ENCODE results near the gene CSTPP1. TPM values are rescaled to one million over a fixed set of nuclear protein-coding genes. Genes with fewer than 3 reads are reported as not detected.
"Not testable (repeated sequence)": the region's sequence is repeated elsewhere in the genome, so short reads cannot be mapped to it uniquely, and the experiment has no call there.

The CSTPP1 gene
- polyA plus RNA-seq, 1 donor (not counting 4 experiments of a cell fraction or from before 2014, with no cell fraction given): 20.0 TPM

- dilution Hi-C loops (cut with MboI; ENCODE audit: extremely low pct_ligation_motif_present, low sequenced_read_pairs): no loop called here
- FAIRE-seq: no peak
These were observed 24.5 kb downstream of the CSTPP1 start for GRCh38 chr11:46961041-46961440.

DNA sequence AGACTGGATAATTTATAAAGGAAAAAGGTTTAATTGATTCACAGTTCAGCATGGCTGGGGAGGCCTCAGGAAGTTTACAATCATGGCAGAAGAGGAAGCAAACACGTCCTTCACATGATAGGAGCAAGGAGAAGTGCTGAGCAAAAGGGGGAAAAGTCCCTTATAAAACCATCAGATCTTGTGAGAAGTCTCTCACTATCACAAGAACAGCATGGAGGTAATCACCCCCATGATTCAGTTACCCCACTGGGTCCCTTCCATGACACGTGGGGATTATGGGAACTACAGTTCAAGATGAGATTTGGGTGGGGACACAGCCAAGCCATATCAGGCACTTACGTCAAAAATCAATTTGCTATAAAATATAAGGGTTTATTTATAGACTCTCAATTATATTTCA, 25.3 kb downstream of the CSTPP1 start:
- H2AFZ ChIP-seq (ENCODE audit: control insufficient read depth, low read length); H3K79me2 ChIP-seq (ENCODE audit: control insufficient read depth, insufficient read depth, low read length); H3K27me3 ChIP-seq (ENCODE audit: control insufficient read depth, extremely low read depth, insufficient read depth, low read length); H4K20me1 ChIP-seq (ENCODE audit: control insufficient read depth, extremely low read depth, insufficient read depth, low read length); H3K4me1 ChIP-seq (ENCODE audit: control insufficient read depth, extremely low read depth, insufficient read depth, low read length); H3K9me1 ChIP-seq (ENCODE audit: control insufficient read depth, extremely low read depth, insufficient read depth, low read length); DNase-seq (ENCODE audit: low read depth, low spot score); H3K9ac ChIP-seq (ENCODE audit: control insufficient read depth, extremely low read depth, insufficient read depth, low read length); H3K36me3 ChIP-seq (ENCODE audit: control insufficient read depth in 2 of 2, extremely low read depth in 1 of 2, insufficient read depth in 2 of 2, low read length in 2 of 2); H3K27ac ChIP-seq (ENCODE audit: control insufficient read depth, insufficient read depth, low read length); H3K4me2 ChIP-seq (ENCODE audit: control insufficient read depth, extremely low read depth, insufficient read depth, low read depth, low read length); dilution Hi-C loops (cut with MboI; ENCODE audit: extremely low pct_ligation_motif_present, low sequenced_read_pairs); H3K4me3 ChIP-seq (ENCODE audit: control insufficient read depth in 2 of 3, extremely low read depth in 1 of 3, insufficient read depth in 2 of 3, low read depth in 1 of 3, low read length in 3 of 3); FAIRE-seq; H3K9me3 ChIP-seq (ENCODE audit: control insufficient read depth, low read depth, low read length): not testable (repeated sequence)

More at GRCh38 chr11:46961041-46961440, 24.5 kb downstream of the CSTPP1 start:
- Histone ChIP-seq H2AFZ (ENCODE audit: control insufficient read depth, low read length) (no peak overlapping the region), H3K27ac (ENCODE audit: control insufficient read depth, insufficient read depth, low read length) (no peak overlapping the region), H3K9me1 (ENCODE audit: control insufficient read depth, extremely low read depth, insufficient read depth, low read length) (no peaks in the 10 kb centered on the region), H3K4me3 (ENCODE audit: control insufficient read depth in 2 of 3, extremely low read depth in 1 of 3, insufficient read depth in 2 of 3, low read depth in 1 of 3, low read length in 3 of 3) (no peak overlapping the region), H3K36me3 (ENCODE audit: control insufficient read depth in 2 of 2, extremely low read depth in 1 of 2, insufficient read depth in 2 of 2, low read length in 2 of 2) (peaks cover 0 to 4% of the 10 kb centered on the region in 2 experiments), H3K9me3 (ENCODE audit: control insufficient read depth, low read depth, low read length) (no peaks in the 10 kb centered on the region), H3K79me2 (ENCODE audit: control insufficient read depth, insufficient read depth, low read length) (peaks cover 2% of the 10 kb centered on the region), H4K20me1 (ENCODE audit: control insufficient read depth, extremely low read depth, insufficient read depth, low read length) (no peaks in the 10 kb centered on the region), H3K27me3 (ENCODE audit: control insufficient read depth, extremely low read depth, insufficient read depth, low read length) (no peaks in the 10 kb centered on the region), H3K4me2 (ENCODE audit: control insufficient read depth, extremely low read depth, insufficient read depth, low read depth, low read length) (no peak overlapping the region), H3K9ac (ENCODE audit: control insufficient read depth, extremely low read depth, insufficient read depth, low read length) (no peak overlapping the region), H3K4me1 (ENCODE audit: control insufficient read depth, extremely low read depth, insufficient read depth, low read length) (no peaks in the 10 kb centered on the region)
- DNase-seq (ENCODE audit: low read depth, low spot score): no peak
- TF ChIP-seq EZH2 (IDR thresholded peaks at IDR 0.05; ENCODE audit: low read length): no peak
- TF ChIP-seq, protein P1, sequence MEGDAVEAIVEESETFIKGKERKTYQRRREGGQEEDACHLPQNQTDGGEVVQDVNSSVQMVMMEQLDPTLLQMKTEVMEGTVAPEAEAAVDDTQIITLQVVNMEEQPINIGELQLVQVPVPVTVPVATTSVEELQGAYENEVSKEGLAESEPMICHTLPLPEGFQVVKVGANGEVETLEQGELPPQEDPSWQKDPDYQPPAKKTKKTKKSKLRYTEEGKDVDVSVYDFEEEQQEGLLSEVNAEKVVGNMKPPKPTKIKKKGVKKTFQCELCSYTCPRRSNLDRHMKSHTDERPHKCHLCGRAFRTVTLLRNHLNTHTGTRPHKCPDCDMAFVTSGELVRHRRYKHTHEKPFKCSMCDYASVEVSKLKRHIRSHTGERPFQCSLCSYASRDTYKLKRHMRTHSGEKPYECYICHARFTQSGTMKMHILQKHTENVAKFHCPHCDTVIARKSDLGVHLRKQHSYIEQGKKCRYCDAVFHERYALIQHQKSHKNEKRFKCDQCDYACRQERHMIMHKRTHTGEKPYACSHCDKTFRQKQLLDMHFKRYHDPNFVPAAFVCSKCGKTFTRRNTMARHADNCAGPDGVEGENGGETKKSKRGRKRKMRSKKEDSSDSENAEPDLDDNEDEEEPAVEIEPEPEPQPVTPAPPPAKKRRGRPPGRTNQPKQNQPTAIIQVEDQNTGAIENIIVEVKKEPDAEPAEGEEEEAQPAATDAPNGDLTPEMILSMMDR (optimal IDR thresholded peaks at IDR 0.05 in 1 of 3, IDR thresholded peaks at IDR 0.05 in 1 of 3, conservative IDR thresholded peaks at IDR 0.05 in 1 of 3; ENCODE audit: extremely low read depth in 1 of 3, insufficient read depth in 2 of 3, low read length in 3 of 3): no peak

DNA sequence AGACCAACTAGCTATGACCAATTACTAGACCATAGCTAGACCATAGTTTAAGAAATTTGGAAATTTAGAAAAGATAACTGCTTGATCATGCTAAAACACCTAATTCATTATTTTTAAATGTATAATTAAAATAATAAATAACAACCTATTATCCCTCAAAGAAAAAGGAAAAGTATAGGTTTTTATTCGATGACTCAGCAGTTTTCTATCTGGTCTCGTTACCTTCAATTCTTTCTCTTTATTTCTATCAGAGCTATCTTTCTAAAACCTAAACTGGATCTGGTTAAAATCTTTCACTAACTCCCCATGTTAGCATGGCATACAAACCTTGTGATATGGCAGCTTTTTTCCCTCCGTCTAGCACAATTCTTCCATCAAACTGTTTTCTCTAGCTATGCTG, 27.3 kb downstream of the CSTPP1 start:
- dilution Hi-C loops (cut with MboI; ENCODE audit: extremely low pct_ligation_motif_present, low sequenced_read_pairs): no loop called here

More for the DNA sequence above, 27.3 kb downstream of the CSTPP1 start:
- Histone ChIP-seq H3K27me3 (ENCODE audit: control insufficient read depth, extremely low read depth, insufficient read depth, low read length) (no peaks in the 10 kb centered on the region), H3K36me3 (ENCODE audit: control insufficient read depth in 2 of 2, extremely low read depth in 1 of 2, insufficient read depth in 2 of 2, low read length in 2 of 2) (no peaks in the 10 kb centered on the region), H3K9ac (ENCODE audit: control insufficient read depth, extremely low read depth, insufficient read depth, low read length) (no peak overlapping the region), H3K9me3 (ENCODE audit: control insufficient read depth, low read depth, low read length) (no peaks in the 10 kb centered on the region), H3K27ac (ENCODE audit: control insufficient read depth, insufficient read depth, low read length) (no peak overlapping the region), H3K4me2 (ENCODE audit: control insufficient read depth, extremely low read depth, insufficient read depth, low read depth, low read length) (no peak overlapping the region), H3K9me1 (ENCODE audit: control insufficient read depth, extremely low read depth, insufficient read depth, low read length) (no peaks in the 10 kb centered on the region), H4K20me1 (ENCODE audit: control insufficient read depth, extremely low read depth, insufficient read depth, low read length) (no peaks in the 10 kb centered on the region), H3K79me2 (ENCODE audit: control insufficient read depth, insufficient read depth, low read length) (no peaks in the 10 kb centered on the region), H2AFZ (ENCODE audit: control insufficient read depth, low read length) (no peak overlapping the region), H3K4me1 (ENCODE audit: control insufficient read depth, extremely low read depth, insufficient read depth, low read length) (no peaks in the 10 kb centered on the region), H3K4me3 (ENCODE audit: control insufficient read depth in 2 of 3, extremely low read depth in 1 of 3, insufficient read depth in 2 of 3, low read depth in 1 of 3, low read length in 3 of 3) (no peak overlapping the region)
- no peak for FAIRE-seq
- no peak for DNase-seq (ENCODE audit: low read depth, low spot score)
- TF ChIP-seq EZH2 (IDR thresholded peaks at IDR 0.05; ENCODE audit: low read length): no peak
- TF ChIP-seq, protein P1 (optimal IDR thresholded peaks at IDR 0.05 in 1 of 3, IDR thresholded peaks at IDR 0.05 in 1 of 3, conservative IDR thresholded peaks at IDR 0.05 in 1 of 3; ENCODE audit: extremely low read depth in 1 of 3, insufficient read depth in 2 of 3, low read length in 3 of 3): no peak
